ENCODE data around the gene MAD1L1. TPM values are rescaled to one million over a fixed set of nuclear protein-coding genes. Genes with fewer than 3 reads are reported as not detected.
A peak's percentile ranks its signal among the peaks of the same experiment; 100 is the strongest.

Gene MAD1L1
- total and polyA plus RNA-seq, 4 donors: 12.8 to 20.7 (median 16.5) TPM

- no peak for DNase-seq (ENCODE audit: low spot score)
- TF ChIP-seq EGR1 (IDR thresholded peaks at IDR 0.05; ENCODE audit: low read depth in 2 of 2): no peak
- no peak for TF ChIP-seq TAF1 (conservative IDR thresholded peaks at IDR 0.05)
- TF ChIP-seq HNF4A (conservative IDR thresholded peaks at IDR 0.05): peak; percentile 16 to 33
- TF ChIP-seq YY1 (IDR thresholded peaks at IDR 0.05): no peak
- TF ChIP-seq JUND (IDR thresholded peaks at IDR 0.05): no peak
- no peak for TF ChIP-seq GABPA (IDR thresholded peaks at IDR 0.05 in 1 of 2, conservative IDR thresholded peaks at IDR 0.05 in 1 of 2)
- TF ChIP-seq FOXA1 (IDR thresholded peaks at IDR 0.05): no peak
- peak in 1 of 2 donors; percentile 28 for TF ChIP-seq RAD21 (IDR thresholded peaks at IDR 0.05)
- TF ChIP-seq MAX (IDR thresholded peaks at IDR 0.05): no peak
- TF ChIP-seq ATF3 (IDR thresholded peaks at IDR 0.05): no peak
- TF ChIP-seq RXRA (IDR thresholded peaks at IDR 0.05): peak; percentile 19 to 40
- peak; percentile 61 for TF ChIP-seq SP1 (IDR thresholded peaks at IDR 0.05)
- TF ChIP-seq ZBTB33 (IDR thresholded peaks at IDR 0.05): no peak
- peak; percentile 32 for TF ChIP-seq REST (IDR thresholded peaks at IDR 0.05)
- TF ChIP-seq NR2F2 (IDR thresholded peaks at IDR 0.05): no peak
- no peak for TF ChIP-seq CTCF (IDR thresholded peaks at IDR 0.05; ENCODE audit: low read depth, low read length, missing input control)
- TF ChIP-seq HNF4G (IDR thresholded peaks at IDR 0.05): no peak
- TF ChIP-seq FOXA2 (IDR thresholded peaks at IDR 0.05): no peak
- Histone ChIP-seq H3K36me3 (ENCODE audit: control insufficient read depth in 4 of 4, insufficient read depth in 3 of 4, low read depth in 1 of 4, low read length in 3 of 4) (peaks cover 0 to 2% (median under 1%) of the 10 kb centered on the region in 4 donors), H3K27ac (ENCODE audit: low read depth in 1 of 2, low read length in 2 of 2) (peak overlapping the region; percentile 78 to 80), H3K9me3 (ENCODE audit: control insufficient read depth in 4 of 4, low read length in 3 of 4) (no peaks in the 10 kb centered on the region), H3K9ac (ENCODE audit: low read depth in 1 of 2, low read length in 2 of 2) (peak overlapping the region in 1 of 2 donors; percentile 72), H3K4me3 (ENCODE audit: low read depth in 1 of 3, low read length in 3 of 3) (no peak overlapping the region), H3K4me1 (ENCODE audit: control insufficient read depth in 4 of 4, insufficient read depth in 4 of 4, low read length in 3 of 4) (peaks cover 10 to 51% (median 30%) of the 10 kb centered on the region in 4 donors), H3K27me3 (ENCODE audit: control insufficient read depth in 4 of 4, insufficient read depth in 4 of 4, low read length in 3 of 4) (no peaks in the 10 kb centered on the region)
- WGBS: 82% methylated on average over 33 of the region's 33 CpGs
These were observed 382.4 kb downstream of the MAD1L1 start for GRCh38 chr7:1850111-1850975.
